A549 (cell line): ENCODE measurements around the gene KCNMA1. TPM values are rescaled to one million over a fixed set of nuclear protein-coding genes. Genes with fewer than 3 reads are reported as not detected.

ENCODE experiments used
- ATAC-seq, 2 experiments: fragments of 200-7000 bp in 1 of 2; fragments of >200 bp in 1 of 2; cut with Nextera tagmentation in 1 of 2; cut with Tn5 transposase in 1 of 2; 3 replicates each; pipeline versions ENCODE4 v1.8.0 to v1.9.1; 2018 to 2020; ENCODE audit warnings: mild to moderate bottlenecking in 1 of 2, moderate library complexity in 1 of 2
- CTCF ChIA-PET: fragments of 300-600 bp; sonication (Branson Sonifier 250); formaldehyde crosslinking; extraction: SDS; loops from one replicate; lab custom pipeline; 2021; ENCODE audit warnings: antibody characterized with exemption, inconsistent platforms; lab: Yijun Ruan, JAX
- POLR2A ChIA-PET: fragments of 350-600 bp; formaldehyde crosslinking; extraction: SDS; loops from one replicate; lab custom pipeline; 2021; ENCODE audit warnings: antibody characterized with exemption, inconsistent platforms; lab: Yijun Ruan, JAX
- DNase-seq, 2 experiments: peaks; one replicate each; pipeline versions ENCODE4 v3.0.0 to v3.0.0-alpha.2; 2011 to 2016; ENCODE audit warnings: low read depth in 1 of 2, low spot score in 1 of 2
- FAIRE-seq: peaks from 2 replicates; lab custom pipeline; 2011; peaks lifted over from hg19 to GRCh38; lab: Jason Lieb, UNC
- H3K27ac ChIP-seq, 2 experiments: fragments of >200 bp; sonication (Bioruptor Twin); formaldehyde crosslinking; 3 replicates each; pipeline ENCODE4 v1.5.1; 2016 to 2017
- H3K4me1 ChIP-seq: fragments of >200 bp; sonication (Bioruptor Twin); formaldehyde crosslinking; 3 replicates; pipeline ENCODE4 v1.6.1; 2016
- H3K4me2 ChIP-seq: fragments of >200 bp; sonication (Bioruptor Twin); formaldehyde crosslinking; 3 replicates; pipeline ENCODE4 v1.6.1; 2016
- H3K4me3 ChIP-seq: fragments of >200 bp; sonication (Bioruptor Twin); formaldehyde crosslinking; 3 replicates; pipeline ENCODE4 v1.5.1; 2016
- H3K9me3 ChIP-seq: fragments of >200 bp; sonication (Bioruptor Twin); formaldehyde crosslinking; 3 replicates; pipeline ENCODE4 v1.6.1; 2016
- BCL3 ChIP-seq: fragments of >200 bp; sonication (Bioruptor Twin); formaldehyde crosslinking; IDR thresholded peaks from 3 replicates; pipeline ENCODE4 v1.6.1; 2016
- CEBPB ChIP-seq, 2 experiments: fragments of >200 bp in 1 of 2; sonication (Bioruptor Twin) in 1 of 2; formaldehyde crosslinking in 1 of 2; IDR thresholded peaks; 2 replicates each; pipeline ENCODE4 v1.6.1; 2012 to 2016
- CHD4 ChIP-seq: fragments of 200-600 bp; sonication (generic); IDR thresholded peaks from 2 replicates; pipeline ENCODE4 v1.6.1; 2016; ENCODE audit warnings: antibody characterized with exemption, mild to moderate bottlenecking, borderline replicate concordance
- E2F6 ChIP-seq: IDR thresholded peaks from 2 replicates; pipeline ENCODE4 v1.6.1; 2012; ENCODE audit warnings: low read depth, borderline replicate concordance
- EP300 ChIP-seq, 2 experiments: fragments of >200 bp; sonication (Bioruptor Twin); formaldehyde crosslinking; IDR thresholded peaks; 2 replicates in 1 of 2; 3 replicates in 1 of 2; pipeline ENCODE4 v1.6.1; 2016 to 2017
- FOXS1 ChIP-seq: fragments of 250-450 bp; sonication (Bioruptor Pico); IDR thresholded peaks from 2 replicates; pipeline ENCODE4 v1.5.0; 2020; ENCODE audit warnings: mild to moderate bottlenecking, moderate library complexity
- GATA3 ChIP-seq: IDR thresholded peaks from 2 replicates; pipeline ENCODE4 v1.6.1; 2012; ENCODE audit warnings: borderline replicate concordance
- HEYL ChIP-seq: fragments of 250-450 bp; sonication (Bioruptor Pico); IDR thresholded peaks from 2 replicates; pipeline ENCODE4 v1.8.0; 2021; ENCODE audit warnings: mild to moderate bottlenecking, moderate library complexity
- JUNB ChIP-seq: fragments of >200 bp; sonication (Bioruptor Twin); formaldehyde crosslinking; IDR thresholded peaks from 2 replicates; pipeline ENCODE4 v1.6.1; 2016
- NPAS2 ChIP-seq: fragments of 250-450 bp; sonication (Bioruptor Pico); IDR thresholded peaks from 2 replicates; pipeline ENCODE4 v1.8.0; 2022; ENCODE audit warnings: mild to moderate bottlenecking, moderate library complexity, borderline replicate concordance
- PHF8 ChIP-seq: fragments of 200-600 bp; sonication (generic); IDR thresholded peaks from 2 replicates; pipeline ENCODE4 v1.6.1; 2016; ENCODE audit warnings: low read depth, mild to moderate bottlenecking, antibody characterized with exemption, moderate library complexity, borderline replicate concordance
- POLR2A ChIP-seq: IDR thresholded peaks from 2 replicates; pipeline ENCODE4 v1.6.1; 2012; ENCODE audit warnings: mild to moderate bottlenecking, low read length
- RFX5 ChIP-seq: fragments of 450-650 bp; IDR thresholded peaks from 2 replicates; pipeline ENCODE4 v1.7.1; 2014; ENCODE audit warnings: antibody characterized with exemption, mild to moderate bottlenecking, moderate library complexity
- SMC3 ChIP-seq: fragments of >200 bp; sonication (Bioruptor Twin); formaldehyde crosslinking; IDR thresholded peaks from 3 replicates; pipeline ENCODE4 v1.6.1; 2018; ENCODE audit warnings: inconsistent platforms
- TP53 ChIP-seq: fragments of 250-450 bp; sonication (Bioruptor Pico); IDR thresholded peaks from 2 replicates; pipeline ENCODE4 v1.5.0; 2021; ENCODE audit warnings: mild to moderate bottlenecking, moderate library complexity
- ZFP36 ChIP-seq: fragments of 450-650 bp; IDR thresholded peaks from 2 replicates; pipeline ENCODE4 v1.6.1; 2014; ENCODE audit warnings: borderline replicate concordance; ENCODE audit not compliant: partially characterized antibody
- WGBS: methylation state at CpG from one replicate; pipeline ENCODE4 v1.1.6; 2017; ENCODE audit errors: missing lambda C conversion rate; 5-methylcytosine and 5-hydroxymethylcytosine counted together
- polyA plus RNA-seq, 4 experiments: library from polyadenylated mRNA; depleted of rRNA in 3 of 4; stranded (reverse); fragments of >200 nt; fragmentation: RNase III in 1 of 4; extraction: RNeasy Plus Mini Kit Qiagen cat#74134 plus additional on column Dnase treatment in 1 of 4; gene quantifications; 2 replicates in 3 of 4; 3 replicates in 1 of 4; pipeline ENCODE4 v1.2.3, GENCODE V29; 2011 to 2017
- TF ChIP-seq, protein P1 (sequence below): fragments of 250-450 bp; sonication (Bioruptor Pico); IDR thresholded peaks from 2 replicates; pipeline ENCODE4 v1.5.0; 2021; ENCODE audit warnings: mild to moderate bottlenecking, moderate library complexity, borderline replicate concordance
- TF ChIP-seq, protein P2 (sequence below): IDR thresholded peaks from 2 replicates; pipeline ENCODE4 v1.6.1; 2012
- TF ChIP-seq, protein P3 (sequence below): fragments of 200-600 bp; sonication (generic); IDR thresholded peaks from 2 replicates; pipeline ENCODE4 v1.6.1; 2016; ENCODE audit warnings: antibody characterized with exemption, mild to moderate bottlenecking, moderate library complexity
- TF ChIP-seq, protein P4 (sequence below): fragments of 250-450 bp; sonication (Bioruptor Pico); IDR thresholded peaks from 2 replicates; pipeline ENCODE4 v1.5.0; 2020; ENCODE audit warnings: low read depth, mild to moderate bottlenecking, moderate library complexity

Gene KCNMA1
- polyA plus RNA-seq, 2 of the 4 experiments (the other 2 are of a cell fraction) = 14.9 to 30.6 TPM

DNA sequence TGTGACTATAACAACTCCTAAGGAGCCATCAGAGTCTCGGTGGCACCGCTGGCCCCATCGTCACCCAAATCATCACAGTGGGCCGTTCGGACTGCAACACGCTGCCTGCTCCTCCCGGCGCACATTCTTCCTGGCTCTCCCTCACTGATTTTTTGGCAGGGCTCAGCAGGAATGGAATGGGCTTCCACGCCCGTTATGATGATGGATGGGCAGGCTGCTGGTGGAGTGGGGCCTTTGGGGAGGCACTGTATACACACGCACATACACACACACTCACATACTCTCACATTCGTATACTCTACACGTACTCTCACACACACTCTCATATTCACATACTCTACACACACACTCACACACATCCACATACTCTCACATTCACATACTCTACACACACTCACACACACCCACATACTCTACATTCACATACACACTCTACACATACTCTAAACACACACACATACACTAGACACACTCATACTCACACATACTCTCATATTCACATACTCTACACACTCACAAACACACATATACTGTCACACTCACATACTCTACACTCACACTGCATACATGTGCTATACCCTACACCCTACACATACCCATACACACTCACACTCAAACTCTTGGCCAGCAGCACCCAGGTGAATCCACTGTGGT lies 99.8 kb downstream of the KCNMA1 start:
- 94% methylated on average over 13 of the region's 13 CpGs for WGBS
- Histone ChIP-seq H3K4me3 (no peak overlapping the region), H3K9me3 (no peaks in the 10 kb centered on the region), H3K27ac (no peak overlapping the region), H3K4me2 (no peak overlapping the region), H3K4me1 (peaks cover 18% of the 10 kb centered on the region)
- ChIA-PET CTCF (interaction anchor here (1.4 to 1.9 kb wide), 2 partner anchors 14 to 16 kb away, joined by 5 to 6 read pairs; no protein-coding TSS in a partner anchor), POLR2A (no interaction called here)
- ATAC-seq (no peak), FAIRE-seq (no peak), DNase-seq (no peak)
- TF ChIP-seq, protein P1, sequence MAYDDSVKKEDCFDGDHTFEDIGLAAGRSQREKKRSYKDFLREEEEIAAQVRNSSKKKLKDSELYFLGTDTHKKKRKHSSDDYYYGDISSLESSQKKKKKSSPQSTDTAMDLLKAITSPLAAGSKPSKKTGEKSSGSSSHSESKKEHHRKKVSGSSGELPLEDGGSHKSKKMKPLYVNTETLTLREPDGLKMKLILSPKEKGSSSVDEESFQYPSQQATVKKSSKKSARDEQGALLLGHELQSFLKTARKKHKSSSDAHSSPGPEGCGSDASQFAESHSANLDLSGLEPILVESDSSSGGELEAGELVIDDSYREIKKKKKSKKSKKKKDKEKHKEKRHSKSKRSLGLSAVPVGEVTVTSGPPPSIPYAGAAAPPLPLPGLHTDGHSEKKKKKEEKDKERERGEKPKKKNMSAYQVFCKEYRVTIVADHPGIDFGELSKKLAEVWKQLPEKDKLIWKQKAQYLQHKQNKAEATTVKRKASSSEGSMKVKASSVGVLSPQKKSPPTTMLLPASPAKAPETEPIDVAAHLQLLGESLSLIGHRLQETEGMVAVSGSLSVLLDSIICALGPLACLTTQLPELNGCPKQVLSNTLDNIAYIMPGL = no peak
- no peak for TF ChIP-seq HEYL (CRISPR knock-in tag)
- no peak for TF ChIP-seq TP53 (CRISPR knock-in tag)
- TF ChIP-seq GATA3 = no peak
- TF ChIP-seq RFX5 = no peak
- TF ChIP-seq, protein P2, sequence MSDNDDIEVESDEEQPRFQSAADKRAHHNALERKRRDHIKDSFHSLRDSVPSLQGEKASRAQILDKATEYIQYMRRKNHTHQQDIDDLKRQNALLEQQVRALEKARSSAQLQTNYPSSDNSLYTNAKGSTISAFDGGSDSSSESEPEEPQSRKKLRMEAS = no peak
- TF ChIP-seq BCL3 = no peak
- TF ChIP-seq PHF8 = no peak
- TF ChIP-seq CEBPB (IDR thresholded peaks at IDR 0.05) = no peak
- TF ChIP-seq, protein P3, sequence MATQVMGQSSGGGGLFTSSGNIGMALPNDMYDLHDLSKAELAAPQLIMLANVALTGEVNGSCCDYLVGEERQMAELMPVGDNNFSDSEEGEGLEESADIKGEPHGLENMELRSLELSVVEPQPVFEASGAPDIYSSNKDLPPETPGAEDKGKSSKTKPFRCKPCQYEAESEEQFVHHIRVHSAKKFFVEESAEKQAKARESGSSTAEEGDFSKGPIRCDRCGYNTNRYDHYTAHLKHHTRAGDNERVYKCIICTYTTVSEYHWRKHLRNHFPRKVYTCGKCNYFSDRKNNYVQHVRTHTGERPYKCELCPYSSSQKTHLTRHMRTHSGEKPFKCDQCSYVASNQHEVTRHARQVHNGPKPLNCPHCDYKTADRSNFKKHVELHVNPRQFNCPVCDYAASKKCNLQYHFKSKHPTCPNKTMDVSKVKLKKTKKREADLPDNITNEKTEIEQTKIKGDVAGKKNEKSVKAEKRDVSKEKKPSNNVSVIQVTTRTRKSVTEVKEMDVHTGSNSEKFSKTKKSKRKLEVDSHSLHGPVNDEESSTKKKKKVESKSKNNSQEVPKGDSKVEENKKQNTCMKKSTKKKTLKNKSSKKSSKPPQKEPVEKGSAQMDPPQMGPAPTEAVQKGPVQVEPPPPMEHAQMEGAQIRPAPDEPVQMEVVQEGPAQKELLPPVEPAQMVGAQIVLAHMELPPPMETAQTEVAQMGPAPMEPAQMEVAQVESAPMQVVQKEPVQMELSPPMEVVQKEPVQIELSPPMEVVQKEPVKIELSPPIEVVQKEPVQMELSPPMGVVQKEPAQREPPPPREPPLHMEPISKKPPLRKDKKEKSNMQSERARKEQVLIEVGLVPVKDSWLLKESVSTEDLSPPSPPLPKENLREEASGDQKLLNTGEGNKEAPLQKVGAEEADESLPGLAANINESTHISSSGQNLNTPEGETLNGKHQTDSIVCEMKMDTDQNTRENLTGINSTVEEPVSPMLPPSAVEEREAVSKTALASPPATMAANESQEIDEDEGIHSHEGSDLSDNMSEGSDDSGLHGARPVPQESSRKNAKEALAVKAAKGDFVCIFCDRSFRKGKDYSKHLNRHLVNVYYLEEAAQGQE = no peak
- TF ChIP-seq JUNB = no peak
- TF ChIP-seq SMC3 = no peak
- no peak for TF ChIP-seq POLR2A
- no peak for TF ChIP-seq E2F6
- no peak for TF ChIP-seq ZFP36
- TF ChIP-seq CHD4 = no peak
- no peak for TF ChIP-seq NPAS2 (CRISPR knock-in tag)
- no peak for TF ChIP-seq FOXS1 (CRISPR knock-in tag)
- TF ChIP-seq EP300 (IDR thresholded peaks at IDR 0.05) = no peak
- TF ChIP-seq, protein P4, sequence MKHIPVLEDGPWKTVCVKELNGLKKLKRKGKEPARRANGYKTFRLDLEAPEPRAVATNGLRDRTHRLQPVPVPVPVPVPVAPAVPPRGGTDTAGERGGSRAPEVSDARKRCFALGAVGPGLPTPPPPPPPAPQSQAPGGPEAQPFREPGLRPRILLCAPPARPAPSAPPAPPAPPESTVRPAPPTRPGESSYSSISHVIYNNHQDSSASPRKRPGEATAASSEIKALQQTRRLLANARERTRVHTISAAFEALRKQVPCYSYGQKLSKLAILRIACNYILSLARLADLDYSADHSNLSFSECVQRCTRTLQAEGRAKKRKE (CRISPR knock-in tag) = no peak
